Measurements from ENCODE around the gene PDHA2. TPM values are rescaled to one million over a fixed set of nuclear protein-coding genes. Genes with fewer than 3 reads are reported as not detected.
"Not testable (repeated sequence)": the region's sequence is repeated elsewhere in the genome, so short reads cannot be mapped to it uniquely, and the experiment has no call there.

Gene PDHA2
- total RNA-seq, 2 donors from 2014 or later = not detected

- H3K4me1 ChIP-seq (ENCODE audit: control insufficient read depth in 1 of 2, low read depth in 2 of 2) = no peaks in the 10 kb centered on the region
- H3K27me3 ChIP-seq (replicated peaks; ENCODE audit: insufficient read depth) = no peaks in the 10 kb centered on the region
- no peak overlapping the region for H3K4me3 ChIP-seq
- ATAC-seq (ENCODE audit: insufficient number of reproducible peaks, low FRiP score, low read depth) = no peak
- H3K27ac ChIP-seq = no peak overlapping the region
- no peaks in the 10 kb centered on the region for H3K9me3 ChIP-seq
- no peaks in the 10 kb centered on the region for H3K36me3 ChIP-seq
- no peak for DNase-seq (ENCODE audit: low spot score)
- TF ChIP-seq CTCF (IDR thresholded peaks at IDR 0.05) = no peak
Measured at GRCh38 chr4:95847908-95848460, 8.1 kb downstream of the PDHA2 start.

- Histone ChIP-seq H3K27me3 (replicated peaks; ENCODE audit: insufficient read depth) (no peaks in the 10 kb centered on the region), H3K36me3 (no peaks in the 10 kb centered on the region), H3K27ac (no peak overlapping the region), H3K4me3 (no peak overlapping the region), H3K9me3 (no peaks in the 10 kb centered on the region), H3K4me1 (ENCODE audit: control insufficient read depth in 1 of 2, low read depth in 2 of 2) (no peaks in the 10 kb centered on the region)
- ATAC-seq (ENCODE audit: insufficient number of reproducible peaks, low FRiP score, low read depth) = no peak
- TF ChIP-seq CTCF (IDR thresholded peaks at IDR 0.05) = no peak
- DNase-seq (ENCODE audit: low spot score) = no peak
Measured at GRCh38 chr4:95850161-95850560, 10.3 kb downstream of the PDHA2 start.

GRCh38 chr4:95857761-95858160, 17.9 kb downstream of the PDHA2 start:
- Histone ChIP-seq H3K4me3 (no peak overlapping the region), H3K4me1 (ENCODE audit: control insufficient read depth in 1 of 2, low read depth in 2 of 2) (no peaks in the 10 kb centered on the region), H3K27me3 (replicated peaks; ENCODE audit: insufficient read depth) (no peaks in the 10 kb centered on the region), H3K36me3 (no peaks in the 10 kb centered on the region), H3K27ac (no peak overlapping the region), H3K9me3 (no peaks in the 10 kb centered on the region)
- TF ChIP-seq CTCF (IDR thresholded peaks at IDR 0.05) = no peak
- no peak for ATAC-seq (ENCODE audit: insufficient number of reproducible peaks, low FRiP score, low read depth)
- DNase-seq (ENCODE audit: low spot score) = no peak

- Histone ChIP-seq H3K4me1 (ENCODE audit: control insufficient read depth in 1 of 2, low read depth in 2 of 2) (no peaks in the 10 kb centered on the region), H3K36me3 (no peaks in the 10 kb centered on the region), H3K4me3 (no peak overlapping the region), H3K27me3 (replicated peaks; ENCODE audit: insufficient read depth) (no peaks in the 10 kb centered on the region), H3K27ac (no peak overlapping the region), H3K9me3 (peaks cover 8% of the 10 kb centered on the region)
- no peak for TF ChIP-seq CTCF (IDR thresholded peaks at IDR 0.05)
- DNase-seq (ENCODE audit: low spot score) (no peak), ATAC-seq (ENCODE audit: insufficient number of reproducible peaks, low FRiP score, low read depth) (no peak)
Measured at GRCh38 chr4:95867919-95868318, 28.0 kb downstream of the PDHA2 start.

- not testable (repeated sequence) for DNase-seq (ENCODE audit: low spot score); H3K9me3 ChIP-seq; H3K27ac ChIP-seq; ATAC-seq (ENCODE audit: insufficient number of reproducible peaks, low FRiP score, low read depth); H3K27me3 ChIP-seq (replicated peaks; ENCODE audit: insufficient read depth); H3K4me1 ChIP-seq (ENCODE audit: control insufficient read depth in 1 of 2, low read depth in 2 of 2); H3K4me3 ChIP-seq; H3K36me3 ChIP-seq
Measured at GRCh38 chr4:95869414-95869813, 29.5 kb downstream of the PDHA2 start.

- peaks cover 8% of the 10 kb centered on the region for H3K9me3 ChIP-seq
- H3K27me3 ChIP-seq (replicated peaks; ENCODE audit: insufficient read depth) = no peaks in the 10 kb centered on the region
- H3K36me3 ChIP-seq = no peaks in the 10 kb centered on the region
- no peak overlapping the region for H3K4me3 ChIP-seq
- DNase-seq (ENCODE audit: low spot score) (no peak), ATAC-seq (ENCODE audit: insufficient number of reproducible peaks, low FRiP score, low read depth) (no peak)
- H3K4me1 ChIP-seq (ENCODE audit: control insufficient read depth in 1 of 2, low read depth in 2 of 2) = no peaks in the 10 kb centered on the region
- no peak overlapping the region for H3K27ac ChIP-seq
- TF ChIP-seq CTCF (IDR thresholded peaks at IDR 0.05) = no peak
Measured at GRCh38 chr4:95869961-95870500, 30.1 kb downstream of the PDHA2 start.

Data from thoracic aorta (tissue), 2 donors.